ENCODE measurements around the gene TMSB15C. TPM values are rescaled to one million over a fixed set of nuclear protein-coding genes. Genes with fewer than 3 reads are reported as not detected.
"Not testable (repeated sequence)": the region's sequence is repeated elsewhere in the genome, so short reads cannot be mapped to it uniquely, and the experiment has no call there.

TMSB15C gene
- 2.5 and 3.1 TPM in 2 replicates for total RNA-seq

DNA sequence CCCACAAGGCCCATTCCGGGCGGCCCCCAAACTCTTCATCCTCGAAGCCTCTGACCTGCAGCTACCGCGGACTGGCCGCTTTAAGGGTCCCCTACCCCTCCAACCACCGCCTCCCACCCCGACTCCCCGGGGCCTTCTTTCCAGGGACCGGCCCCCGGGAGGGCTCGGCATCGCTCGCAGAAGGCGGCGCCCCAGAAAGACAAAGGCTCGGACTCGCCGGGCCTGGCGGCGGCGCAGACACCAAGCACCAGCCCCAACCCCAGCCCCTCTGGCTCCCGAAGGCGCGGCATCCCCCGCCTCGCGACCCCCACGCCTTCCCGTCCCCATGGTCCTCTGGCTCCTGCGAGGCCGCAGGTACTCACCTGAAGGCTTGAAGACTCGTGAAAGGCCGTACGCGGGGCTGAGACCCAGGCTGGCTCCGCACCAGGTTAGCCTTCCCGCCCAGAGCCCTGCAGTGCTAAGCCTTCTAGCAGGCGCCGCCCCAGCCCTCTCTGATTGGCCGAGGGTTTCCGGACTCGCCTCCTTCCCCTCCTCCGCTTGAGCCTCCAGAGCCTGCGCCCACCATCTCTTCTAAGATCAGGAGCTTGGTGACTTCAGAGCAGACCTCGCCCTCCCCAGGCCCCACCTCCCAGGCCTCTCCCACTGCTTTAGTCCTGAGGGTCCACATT, at the start of gene TMSB15C:
Gene TMSB15C, minus strand, starts transcription at position 459 of the 668 bp plus-strand sequence.
- not testable (repeated sequence) for DNase-seq (ENCODE audit: low read depth, low spot score)

DNA sequence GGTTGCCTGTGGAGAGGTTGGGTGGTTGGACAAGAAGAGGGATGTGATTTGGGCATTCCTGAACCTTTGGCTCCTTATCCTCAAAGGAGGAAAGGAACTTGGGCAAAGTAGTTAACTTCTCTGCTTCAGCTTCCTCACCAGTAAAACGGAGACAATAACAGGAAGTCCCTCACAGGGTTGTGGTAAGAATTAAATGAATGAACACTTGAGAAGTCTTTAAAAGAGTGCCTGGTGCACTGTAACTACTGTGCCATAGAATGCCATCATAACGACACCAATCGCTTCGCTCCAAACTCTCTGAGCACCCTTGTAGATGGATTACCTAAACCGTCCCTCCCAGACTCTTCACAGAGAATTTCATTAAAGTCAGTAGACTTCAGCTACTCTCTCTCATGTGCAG, 46.8 kb upstream of the TMSB15C start:
- no peak for DNase-seq (ENCODE audit: low read depth, low spot score)

DNA sequence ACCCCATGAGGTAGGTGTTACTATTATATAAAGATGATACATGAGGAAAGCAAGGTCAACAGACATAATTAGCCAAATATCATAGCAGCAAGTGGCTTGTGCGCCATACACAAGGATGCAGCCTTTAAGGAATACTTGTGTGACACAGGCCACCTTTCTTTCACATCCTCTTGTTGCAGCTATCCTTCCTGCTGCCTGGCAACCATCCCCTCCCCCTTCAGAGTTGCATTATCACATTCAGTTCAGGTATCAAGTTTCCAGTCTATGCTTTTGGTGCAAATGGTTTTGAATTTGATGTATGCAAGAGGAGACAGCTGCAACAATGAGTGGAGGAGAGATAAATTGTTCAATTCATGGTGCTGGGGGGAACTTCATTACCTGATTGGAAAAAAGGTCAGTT, 42.7 kb upstream of the TMSB15C start:
- no peak for DNase-seq (ENCODE audit: low read depth, low spot score)

DNA sequence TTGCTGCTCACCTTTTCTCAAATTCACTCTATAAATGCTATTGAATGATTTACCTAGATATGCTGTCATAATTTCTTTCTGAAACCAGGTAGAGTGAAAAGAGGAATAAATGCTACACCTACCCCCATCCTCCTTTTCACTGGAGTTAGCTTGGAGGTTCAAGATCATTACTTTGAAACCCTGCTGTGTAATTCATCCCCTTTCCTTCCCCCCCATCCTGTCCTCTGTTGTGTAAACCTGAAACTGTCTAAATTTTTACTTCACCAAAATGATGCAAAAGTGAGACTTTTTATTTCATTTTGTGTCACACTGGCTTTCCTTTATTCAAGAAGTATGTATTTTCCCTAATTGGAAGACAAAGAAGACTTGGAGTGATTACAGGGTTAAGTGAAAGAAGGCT, 41.7 kb upstream of the TMSB15C start:
- no peak for DNase-seq (ENCODE audit: low read depth, low spot score)

DNA sequence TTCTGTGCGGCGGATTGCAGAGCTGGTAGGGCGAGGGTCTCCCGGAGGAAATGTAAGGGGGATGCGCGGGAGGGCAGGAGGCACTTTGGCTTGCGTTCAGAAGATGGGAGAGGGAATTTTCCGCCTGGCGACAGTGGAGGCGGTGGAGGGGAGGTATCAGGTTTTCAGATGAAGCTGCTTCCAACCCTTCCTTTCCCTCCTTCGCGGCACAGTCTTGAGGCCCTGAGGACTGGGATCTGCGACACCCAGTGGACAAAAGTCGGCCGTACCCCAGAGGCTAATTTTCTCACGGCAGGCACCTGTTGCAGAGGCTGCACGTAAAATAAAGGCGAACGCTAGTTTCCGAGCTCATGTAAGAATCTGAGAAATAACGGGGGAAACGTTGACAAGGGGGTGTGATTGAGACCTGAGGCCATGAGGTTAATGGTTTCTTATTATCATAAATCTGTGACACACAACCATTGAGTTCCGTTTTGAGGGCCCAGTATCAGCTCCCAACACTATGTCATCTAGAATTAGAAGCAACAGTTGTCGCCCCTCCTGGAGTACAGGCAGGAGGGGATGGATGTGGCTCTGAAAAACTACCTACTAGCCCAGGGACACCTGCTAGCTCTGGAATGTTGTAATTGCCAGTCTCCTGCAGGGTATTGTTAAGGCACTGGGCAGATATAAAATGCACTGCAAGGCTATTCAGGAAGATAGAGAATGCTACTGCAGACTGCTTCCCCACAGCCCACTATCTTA, 37.4 kb upstream of the TMSB15C start:
- no peak for DNase-seq (ENCODE audit: low read depth, low spot score)

DNA sequence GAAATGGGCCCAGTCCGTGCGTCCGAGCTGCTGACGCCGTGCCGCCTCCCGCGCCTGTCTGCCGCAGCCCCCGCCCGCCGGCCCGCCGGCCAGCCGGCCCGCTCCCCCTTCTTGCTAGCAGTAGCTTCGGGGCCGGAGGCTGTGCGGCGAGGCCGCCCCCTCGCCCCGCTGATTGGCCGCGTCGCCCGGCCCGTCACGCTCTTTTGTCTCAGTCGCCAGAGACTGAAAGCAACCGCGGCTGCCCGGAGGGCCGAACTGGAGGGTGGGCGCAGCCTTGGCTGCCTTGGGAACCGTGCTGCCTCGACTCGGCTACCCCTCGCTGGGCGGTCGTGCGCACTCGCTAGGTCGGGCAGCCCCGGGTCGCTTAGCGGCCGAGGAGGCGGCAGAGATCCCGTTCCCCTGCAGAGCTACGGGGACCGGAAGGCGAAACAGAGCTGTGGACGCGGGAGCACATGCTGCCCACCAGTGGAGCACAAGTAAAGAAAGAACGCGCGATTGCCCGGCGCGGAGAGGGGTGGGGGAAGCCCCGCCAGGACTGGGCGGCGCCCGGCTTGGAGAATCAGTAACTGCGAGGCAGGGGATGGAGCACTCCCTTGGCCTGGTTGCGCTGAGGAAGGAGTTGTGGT, 36.4 kb upstream of the TMSB15C start, which contains the start of gene ZCCHC18:
Gene ZCCHC18, plus strand, starts transcription at position 198 of the 626 bp plus-strand sequence. CDS start 1,589 bp downstream, outside the sequence.
- peak; percentile 15 for DNase-seq (ENCODE audit: low read depth, low spot score)

DNA sequence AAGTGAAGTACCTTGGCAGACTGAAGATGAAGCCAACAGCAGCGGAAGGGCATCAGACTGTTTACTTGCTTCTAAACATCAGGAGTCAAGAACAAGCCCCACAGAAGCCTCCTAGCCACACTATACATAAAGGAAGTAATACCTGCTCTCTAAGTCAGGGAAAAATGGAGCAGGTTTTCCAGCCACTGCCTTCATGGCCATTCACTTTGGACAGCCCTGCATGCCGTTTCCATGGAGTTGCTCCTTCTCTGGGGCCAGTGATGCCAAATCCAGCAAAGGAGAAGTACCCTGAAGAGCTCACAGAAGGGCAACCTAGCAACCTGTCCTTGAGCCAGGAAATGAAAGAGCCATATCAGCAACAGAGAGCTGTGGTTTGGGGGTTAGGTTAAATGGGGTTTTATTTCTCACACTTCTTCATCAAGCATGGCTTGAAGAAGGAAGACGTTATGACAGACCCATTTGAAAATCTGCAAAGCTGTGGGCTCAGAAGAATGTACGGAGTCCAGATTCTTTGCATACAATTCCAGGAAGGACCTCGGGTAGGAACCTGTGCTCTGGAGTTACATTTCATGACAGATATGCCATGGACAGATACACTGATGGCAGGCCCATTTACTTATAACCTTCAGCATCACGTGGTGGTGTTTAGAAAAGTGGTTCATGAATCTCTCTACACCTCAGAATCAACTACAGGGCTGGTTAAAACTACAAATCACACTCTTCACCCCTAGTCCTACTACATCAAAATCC, 34.6 kb upstream of the TMSB15C start:
- not testable (repeated sequence) for DNase-seq (ENCODE audit: low read depth, low spot score)

DNA sequence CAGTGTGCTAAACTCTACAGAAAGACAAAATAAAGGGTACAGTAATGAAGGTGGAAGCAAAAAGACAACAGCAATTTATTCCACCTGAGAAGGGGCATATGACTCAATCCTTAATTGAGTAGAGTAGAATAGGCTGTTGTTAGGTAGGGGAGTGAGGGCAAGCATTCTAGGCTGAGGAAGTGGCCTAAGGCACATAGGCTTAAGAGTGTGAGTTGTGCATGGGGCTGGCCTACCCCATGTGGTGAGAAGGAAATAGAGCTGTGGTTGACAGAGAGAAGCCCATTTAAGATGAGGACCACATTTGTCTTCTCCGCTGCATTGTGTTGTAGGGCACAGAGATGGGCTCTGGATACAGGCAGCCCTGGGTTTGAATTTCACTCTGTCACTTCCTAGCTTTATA, 32.9 kb upstream of the TMSB15C start:
- no peak for DNase-seq (ENCODE audit: low read depth, low spot score)

DNA sequence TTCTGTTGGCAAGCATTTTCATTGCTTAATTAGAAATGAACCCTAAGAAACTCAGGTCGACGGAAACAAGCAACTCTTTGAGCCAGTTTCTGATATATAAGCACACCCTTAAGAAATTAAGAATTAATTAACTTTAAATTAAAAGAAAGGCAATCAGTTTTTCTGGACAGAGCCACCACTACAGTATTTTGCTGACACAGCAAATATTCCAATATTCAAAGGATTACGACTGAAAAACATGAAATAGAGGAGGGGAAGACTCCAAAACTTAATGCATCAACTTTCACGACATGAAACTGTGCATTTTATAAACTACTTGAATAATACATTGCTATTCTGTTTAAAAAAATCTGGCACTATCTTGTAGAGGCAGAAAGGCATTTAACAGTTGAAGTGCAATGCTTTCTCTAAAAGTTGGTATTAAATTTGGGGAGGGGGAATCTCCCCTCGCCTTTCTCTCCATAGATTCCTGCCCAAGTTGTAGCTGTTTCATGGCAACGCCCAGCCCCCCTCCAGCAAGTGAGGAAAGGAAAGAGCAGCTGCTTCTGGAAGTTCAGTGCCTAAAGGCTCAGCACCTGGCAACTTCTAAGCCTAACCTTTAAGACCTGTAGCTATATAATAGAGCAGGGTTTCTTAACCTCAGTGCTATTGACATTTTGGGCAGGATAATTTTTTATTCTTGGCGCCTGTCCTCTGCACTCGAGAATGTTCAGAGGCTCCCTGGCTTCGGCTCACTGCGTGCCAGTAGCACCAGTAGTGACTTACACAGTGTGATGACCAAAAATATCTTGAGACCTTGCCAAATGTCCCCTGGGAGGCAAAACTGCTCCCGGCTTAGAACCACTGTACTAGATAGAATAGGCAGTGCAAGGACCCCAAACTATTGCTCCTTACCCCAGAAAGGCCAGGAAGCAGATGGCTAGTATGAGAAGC, 29.6 kb upstream of the TMSB15C start:
- DNase-seq (ENCODE audit: low read depth, low spot score) = no peak

DNA sequence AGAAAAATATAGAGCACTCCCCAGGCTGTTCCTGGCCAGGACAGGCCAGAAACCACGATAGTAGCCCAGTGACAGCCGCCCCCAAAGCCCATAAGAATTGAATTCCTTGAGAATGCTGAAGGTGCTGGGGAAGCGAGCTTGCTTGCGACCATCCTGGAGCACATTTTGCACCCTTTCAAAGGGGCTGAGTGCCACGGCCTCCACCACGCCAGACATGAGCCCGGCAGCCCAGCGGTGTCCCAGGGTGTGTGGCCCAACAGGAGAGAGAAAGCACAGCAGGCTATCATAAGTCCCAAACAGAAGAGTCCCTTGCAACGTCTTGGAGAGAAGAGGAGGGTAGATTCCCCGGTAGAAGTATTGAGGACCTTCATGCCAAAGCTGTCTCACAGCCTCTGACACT, 28.6 kb upstream of the TMSB15C start:
- no peak for DNase-seq (ENCODE audit: low read depth, low spot score)

DNA sequence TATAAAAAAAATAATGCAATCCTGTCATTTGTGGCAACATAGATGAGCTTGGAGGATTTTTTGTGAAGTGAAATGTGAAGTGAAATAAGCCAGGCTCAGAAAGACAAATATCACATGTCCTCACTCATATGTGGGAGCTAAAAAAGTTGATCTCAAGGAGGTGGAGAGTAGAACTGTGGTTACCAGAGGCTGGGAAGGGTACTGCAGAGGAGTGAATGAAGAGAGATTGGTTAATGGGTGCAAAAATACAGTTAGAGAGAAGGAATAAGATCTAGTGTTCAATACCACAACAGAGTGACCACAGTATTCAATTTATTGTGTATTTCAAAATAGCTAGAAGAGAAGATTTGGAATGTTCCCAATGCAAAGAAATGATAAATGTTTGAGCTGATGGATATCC, 22.9 kb upstream of the TMSB15C start:
- no peak for DNase-seq (ENCODE audit: low read depth, low spot score)

DNA sequence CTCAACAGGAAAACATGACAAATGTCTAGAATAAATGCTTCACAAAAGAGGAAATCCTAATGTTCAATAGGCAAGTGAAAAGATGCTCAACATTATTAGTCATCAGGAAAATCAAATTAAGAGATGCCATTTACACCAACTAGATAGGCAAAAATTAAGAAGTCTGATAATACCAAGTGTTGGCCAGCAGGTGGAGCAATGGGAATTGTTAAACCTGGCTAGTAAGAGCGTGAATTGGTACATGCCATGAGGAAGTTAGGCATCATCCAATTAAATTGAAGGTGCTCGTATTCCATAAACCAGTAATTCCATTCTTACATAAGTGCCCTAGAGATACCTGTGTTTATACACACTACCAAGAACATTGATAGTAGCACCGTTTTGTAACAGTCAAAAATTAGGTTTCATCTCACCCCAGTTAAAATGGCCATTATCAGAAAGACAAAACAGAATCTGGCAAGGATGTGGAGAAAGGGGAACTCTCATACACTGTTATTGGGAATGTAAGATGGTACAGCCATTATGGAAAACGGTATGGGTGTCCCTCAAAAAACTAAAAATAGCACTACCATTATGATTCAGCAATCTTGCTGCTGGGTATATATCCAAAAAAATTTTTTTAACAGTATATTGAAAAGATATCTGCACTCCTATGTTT, 22.2 kb upstream of the TMSB15C start:
- DNase-seq (ENCODE audit: low read depth, low spot score) = peak; percentile 64

DNA sequence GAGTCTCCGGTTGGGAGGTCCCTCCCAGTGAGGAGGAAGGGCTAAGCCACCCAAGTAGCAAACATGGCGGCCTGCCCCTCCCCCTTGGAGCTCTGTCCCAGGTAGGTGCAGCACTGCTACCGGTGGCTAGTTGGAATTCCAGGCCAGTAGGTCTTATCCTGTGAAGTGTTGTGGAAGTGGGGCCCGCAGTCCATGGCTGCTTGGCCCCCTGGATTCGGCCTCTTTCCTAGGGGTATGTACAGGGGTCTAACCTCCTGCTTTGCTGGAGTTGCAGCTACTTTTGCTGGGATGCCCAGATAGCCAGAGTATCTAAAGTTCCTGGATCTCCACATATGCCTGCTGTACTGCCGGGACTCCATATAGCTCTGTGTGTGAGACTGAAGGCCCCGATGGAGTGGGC, 9.9 kb upstream of the TMSB15C start:
- no peak for DNase-seq (ENCODE audit: low read depth, low spot score)

DNA sequence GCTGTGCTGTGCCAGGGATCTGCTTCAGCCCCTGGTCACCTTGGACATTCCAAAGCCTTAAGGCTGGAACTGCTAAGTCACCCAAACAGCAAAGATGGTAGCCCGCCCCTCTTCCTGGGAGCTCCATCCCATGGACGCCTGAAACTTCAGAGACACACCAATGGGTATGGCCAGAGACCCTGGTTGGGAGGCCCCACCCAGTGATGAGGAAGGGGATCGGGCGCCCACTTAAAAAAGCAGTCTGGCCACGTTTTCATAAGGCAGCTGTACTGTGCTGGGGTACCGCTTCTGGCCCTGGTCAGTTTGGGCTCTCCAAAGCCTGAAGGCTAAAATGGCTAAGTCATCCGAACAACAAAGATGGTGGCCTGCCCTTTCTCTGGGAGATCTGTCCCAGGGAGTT, 9.4 kb upstream of the TMSB15C start:
- no peak for DNase-seq (ENCODE audit: low read depth, low spot score)

DNA sequence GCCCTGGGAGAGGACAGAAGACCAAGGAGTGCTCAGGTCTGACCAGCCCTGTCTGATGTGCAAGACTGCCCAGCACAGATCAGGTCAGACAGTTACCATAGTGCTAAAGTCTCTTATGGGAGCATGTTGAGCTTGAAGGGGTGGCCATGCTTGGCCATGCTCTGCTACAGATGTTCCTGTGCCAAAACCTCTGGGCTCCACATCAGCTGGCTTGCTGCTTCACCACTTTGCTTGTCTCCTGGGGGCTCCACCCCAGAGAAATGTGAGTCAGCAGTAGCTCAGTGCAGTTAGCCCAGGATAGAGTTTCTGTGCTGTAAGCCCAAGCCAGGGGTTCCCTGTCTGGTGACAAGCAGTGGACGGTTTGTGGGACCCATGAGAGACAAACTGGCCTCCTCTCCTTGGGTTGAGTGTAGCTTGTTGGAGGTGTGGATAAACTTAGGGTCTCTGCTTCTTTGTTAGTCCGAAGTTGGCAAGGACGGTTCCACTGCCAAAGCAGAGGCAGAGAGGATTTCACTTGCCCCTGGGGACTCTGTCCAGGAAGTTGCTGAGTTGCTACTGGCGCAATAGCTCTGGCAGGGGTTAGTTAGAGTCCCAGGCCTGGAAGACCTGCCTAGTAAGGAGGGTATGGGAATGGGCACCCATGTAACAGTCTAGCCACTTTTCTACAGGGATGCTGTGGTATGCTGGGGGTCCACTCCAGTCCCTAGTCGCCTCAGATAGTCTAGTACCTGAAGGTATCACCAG, 8.7 kb upstream of the TMSB15C start:
- DNase-seq (ENCODE audit: low read depth, low spot score) = no peak

DNA sequence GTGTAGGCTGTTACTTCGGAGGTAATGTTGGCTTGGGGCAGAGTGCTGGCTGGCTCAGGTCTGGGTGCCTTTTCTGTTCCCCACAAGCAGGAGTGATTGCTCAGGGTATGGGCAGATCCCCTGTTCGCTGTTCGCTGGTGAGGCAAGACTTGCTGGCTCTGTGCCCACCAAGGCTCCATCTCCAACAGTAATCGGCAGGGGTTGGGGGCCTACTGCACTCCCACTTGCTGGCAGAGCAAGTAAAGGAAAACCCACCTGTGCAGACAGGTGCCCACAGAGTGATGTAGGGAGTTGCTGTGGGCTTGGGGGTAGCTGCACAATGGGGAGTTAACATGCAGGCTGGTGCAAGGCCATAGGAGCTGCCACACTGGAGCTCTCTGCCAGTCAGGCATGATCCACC, 8.0 kb upstream of the TMSB15C start:
- DNase-seq (ENCODE audit: low read depth, low spot score) = no peak

DNA sequence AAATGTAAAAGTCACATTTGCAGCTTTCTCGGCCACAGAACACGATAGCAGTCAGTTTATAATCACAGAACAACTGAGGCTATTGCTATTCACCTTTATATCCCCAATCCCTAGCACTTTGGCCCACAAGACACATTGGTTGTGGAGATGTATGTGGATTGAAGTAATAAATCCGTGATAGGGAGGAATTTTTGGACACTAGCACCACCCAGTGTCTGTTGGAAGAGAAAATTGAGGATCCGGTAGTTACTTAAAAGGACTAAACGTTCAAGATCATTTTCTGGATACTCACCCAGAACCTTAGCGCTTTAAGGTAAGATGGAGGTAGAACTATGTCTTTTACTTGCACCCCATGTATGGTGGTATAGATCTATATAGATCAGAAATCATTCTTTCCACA, 1.8 kb upstream of the TMSB15C start:
- DNase-seq (ENCODE audit: low read depth, low spot score) = not testable (repeated sequence)

DNA sequence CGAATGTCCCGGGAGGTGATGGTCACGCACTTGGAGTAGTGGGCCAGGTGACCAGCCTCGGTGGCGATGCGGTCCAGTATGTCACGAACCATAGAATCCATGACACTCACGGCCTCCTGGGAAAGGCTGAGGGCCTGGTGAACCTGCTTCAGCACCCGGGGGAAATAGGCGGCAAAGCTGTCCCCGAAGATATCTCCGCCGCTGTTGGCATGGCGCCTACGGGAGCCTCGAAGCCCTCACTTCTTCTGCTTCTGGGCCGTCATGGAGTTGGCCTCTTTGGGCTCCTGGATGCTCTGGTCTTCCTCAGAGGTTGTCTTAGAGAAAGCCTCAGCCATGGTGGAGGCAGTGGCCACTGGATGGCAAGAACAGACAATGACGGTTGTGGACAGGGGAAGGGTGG, 13.4 kb downstream of the TMSB15C start:
- not testable (repeated sequence) for DNase-seq (ENCODE audit: low read depth, low spot score)

DNA sequence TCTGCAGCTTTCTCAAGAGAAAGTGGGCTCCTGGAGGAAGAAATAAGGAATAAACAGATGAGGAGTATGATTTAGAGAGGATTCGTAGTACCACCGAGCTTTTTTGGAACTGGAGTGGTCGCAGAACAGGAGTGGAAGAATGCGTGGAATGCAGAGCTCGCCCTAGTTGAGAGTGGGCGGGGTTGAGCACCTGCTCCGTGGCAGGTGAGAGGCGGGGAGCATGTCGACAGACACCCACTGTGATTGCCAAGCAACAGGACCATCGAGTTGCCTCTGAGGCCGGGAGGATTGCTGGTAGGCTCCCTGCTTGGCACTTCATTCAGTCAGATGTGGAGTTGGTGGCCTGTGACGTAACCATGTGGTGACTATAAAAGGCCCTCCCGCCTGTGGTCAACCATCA, 21.1 kb downstream of the TMSB15C start:
- not testable (repeated sequence) for DNase-seq (ENCODE audit: low read depth, low spot score)
